Esophagus (tissue), 2 donors: ENCODE measurements around the gene HMGCLL1. TPM values are rescaled to one million over a fixed set of nuclear protein-coding genes. Genes with fewer than 3 reads are reported as not detected.

Source experiments
- H3K27ac ChIP-seq, 2 donors: one replicate each; pipeline ENCODE4 v1.5.1; 2013; ENCODE audit warnings: low read depth in 2 of 2, mild to moderate bottlenecking in 2 of 2, inconsistent platforms in 1 of 2, low read length in 1 of 2, moderate library complexity in 1 of 2
- H3K27me3 ChIP-seq, 2 donors: one replicate each; pipeline ENCODE4 v1.6.1; 2013; ENCODE audit warnings: low read length in 2 of 2, control low read depth in 1 of 2, mild to moderate bottlenecking in 1 of 2; ENCODE audit not compliant: insufficient read depth in 2 of 2, control insufficient read depth in 1 of 2
- H3K36me3 ChIP-seq, 2 donors: one replicate each; pipeline ENCODE4 v1.6.1; 2013; ENCODE audit warnings: low read length in 1 of 2; ENCODE audit not compliant: control insufficient read depth in 2 of 2, insufficient read depth in 2 of 2
- H3K4me1 ChIP-seq, 2 donors: one replicate each; pipeline ENCODE4 v1.6.1; 2013; ENCODE audit warnings: low read length in 1 of 2; ENCODE audit not compliant: control insufficient read depth in 2 of 2, insufficient read depth in 2 of 2
- H3K4me3 ChIP-seq, 2 donors: one replicate each; pipeline ENCODE4 v1.5.1; 2013; ENCODE audit warnings: low read length in 2 of 2, mild to moderate bottlenecking in 2 of 2, low read depth in 1 of 2, moderate library complexity in 1 of 2
- H3K9me3 ChIP-seq, 2 donors: one replicate each; pipeline ENCODE4 v1.6.1; 2013; ENCODE audit warnings: mild to moderate bottlenecking in 2 of 2, low read depth in 1 of 2, low read length in 1 of 2, moderate library complexity in 1 of 2; ENCODE audit not compliant: control insufficient read depth in 2 of 2, insufficient read depth in 1 of 2
- WGBS, 2 donors: extraction: QIAGEN DNeasy Blood & Tissue Kit; methylation state at CpG; one replicate each; pipeline ENCODE4 v1.1.7; 2013; 5-methylcytosine and 5-hydroxymethylcytosine counted together
- polyA plus RNA-seq, 2 donors: library from polyadenylated mRNA; stranded (reverse); fragments of 200-250 nt; gene quantifications; one replicate each; pipeline ENCODE4 v1.2.3, GENCODE V29; 2013
- donor health status: healthy with polysubstance abuse.
- donor health status: Bipolar disorder and iron deficiency.

The HMGCLL1 gene
- polyA plus RNA-seq: under 1 TPM in 1 of 2 donors, not detected in 1; 0.07 TPM

GRCh38 chr6:55578537-55579363 lies at the start of gene HMGCLL1:
Gene HMGCLL1 (minus strand): TSS chr6:55579192. CDS start chr6:55579055, 137 bp downstream.
- no peaks in the 10 kb centered on the region for H3K27me3 ChIP-seq
- H3K4me1 ChIP-seq: peaks cover 4 to 6% of the 10 kb centered on the region in 2 donors
- H3K4me3 ChIP-seq: peak within 1 kb of the TSS; percentile 41 to 46
- peaks cover 0 to 2% of the 10 kb centered on the region in 2 donors for H3K9me3 ChIP-seq
- peak within 1 kb of the TSS in 1 of 2 donors; percentile 11 for H3K27ac ChIP-seq
- H3K36me3 ChIP-seq: no peaks in the 10 kb centered on the region
- WGBS, 2 donors: 6 to 8% methylated on average over 49 of the region's 49 CpGs

- WGBS, 2 donors: 89 to 96% methylated on average over 1 of the region's 1 CpG
- H3K4me1 ChIP-seq: no peaks in the 10 kb centered on the region
Measured at GRCh38 chr6:55621993-55622392, 43.0 kb upstream of the HMGCLL1 start.

GRCh38 chr6:55621244-55621643 lies 42.3 kb upstream of the HMGCLL1 start:
- Histone ChIP-seq H3K4me3 (no peak overlapping the region), H3K4me1 (no peaks in the 10 kb centered on the region), H3K27ac (no peak overlapping the region), H3K36me3 (no peaks in the 10 kb centered on the region), H3K9me3 (no peaks in the 10 kb centered on the region), H3K27me3 (no peaks in the 10 kb centered on the region)
- 89 to 93% methylated on average over 3 of the region's 3 CpGs for WGBS, 2 donors

More at GRCh38 chr6:55621993-55622392, 43.0 kb upstream of the HMGCLL1 start:
- H3K4me3 ChIP-seq: no peak overlapping the region
- H3K27ac ChIP-seq: no peak overlapping the region
- H3K27me3 ChIP-seq: no peaks in the 10 kb centered on the region
- no peaks in the 10 kb centered on the region for H3K36me3 ChIP-seq
- H3K9me3 ChIP-seq: no peaks in the 10 kb centered on the region

GRCh38 chr6:55617272-55617671 lies 38.3 kb upstream of the HMGCLL1 start:
- Histone ChIP-seq H3K27ac (no peak overlapping the region), H3K4me1 (no peaks in the 10 kb centered on the region), H3K27me3 (no peaks in the 10 kb centered on the region), H3K36me3 (no peaks in the 10 kb centered on the region), H3K4me3 (no peak overlapping the region), H3K9me3 (no peaks in the 10 kb centered on the region)
- 91 to 92% methylated on average over 5 of the region's 5 CpGs for WGBS, 2 donors

- Histone ChIP-seq H3K27ac (no peak overlapping the region), H3K9me3 (no peaks in the 10 kb centered on the region), H3K36me3 (no peaks in the 10 kb centered on the region), H3K4me1 (no peaks in the 10 kb centered on the region), H3K4me3 (no peak overlapping the region), H3K27me3 (no peaks in the 10 kb centered on the region)
Measured at GRCh38 chr6:55604021-55604420, 25.0 kb upstream of the HMGCLL1 start.

- no peak overlapping the region for H3K4me3 ChIP-seq
- no peaks in the 10 kb centered on the region for H3K27me3 ChIP-seq
- H3K27ac ChIP-seq: no peak overlapping the region
- no peaks in the 10 kb centered on the region for H3K9me3 ChIP-seq
- WGBS, 2 donors: 82 to 84% methylated on average over 2 of the region's 2 CpGs
- no peaks in the 10 kb centered on the region for H3K36me3 ChIP-seq
- no peaks in the 10 kb centered on the region for H3K4me1 ChIP-seq
Measured at GRCh38 chr6:55601120-55601519, 22.1 kb upstream of the HMGCLL1 start.

- Histone ChIP-seq H3K27me3 (no peaks in the 10 kb centered on the region), H3K36me3 (no peaks in the 10 kb centered on the region), H3K27ac (no peak overlapping the region), H3K4me1 (no peaks in the 10 kb centered on the region), H3K4me3 (no peak overlapping the region), H3K9me3 (no peaks in the 10 kb centered on the region)
- 47 to 59% methylated on average over 2 of the region's 2 CpGs for WGBS, 2 donors
Measured at GRCh38 chr6:55594442-55594841, 15.4 kb upstream of the HMGCLL1 start.

GRCh38 chr6:55584654-55585354 lies 5.8 kb upstream of the HMGCLL1 start:
- Histone ChIP-seq H3K27me3 (no peaks in the 10 kb centered on the region), H3K9me3 (no peaks in the 10 kb centered on the region), H3K4me3 (no peak overlapping the region), H3K4me1 (no peaks in the 10 kb centered on the region), H3K36me3 (no peaks in the 10 kb centered on the region), H3K27ac (no peak overlapping the region)

- H3K9me3 ChIP-seq: peaks cover 0 to 2% of the 10 kb centered on the region in 2 donors
- H3K4me1 ChIP-seq: peaks cover 4 to 6% of the 10 kb centered on the region in 2 donors
- no peaks in the 10 kb centered on the region for H3K27me3 ChIP-seq
- H3K27ac ChIP-seq: no peak overlapping the region
- 67 to 76% methylated on average over 3 of the region's 3 CpGs for WGBS, 2 donors
- H3K4me3 ChIP-seq: no peak overlapping the region
- no peaks in the 10 kb centered on the region for H3K36me3 ChIP-seq
Measured at GRCh38 chr6:55576811-55577210, 2.2 kb downstream of the HMGCLL1 start.
